HepG2 (cell line): ENCODE measurements around the gene GPR173. TPM values are rescaled to one million over a fixed set of nuclear protein-coding genes. Genes with fewer than 3 reads are reported as not detected.
A peak's percentile ranks its signal among the peaks of the same experiment; 100 is the strongest.

Source experiments
- ATAC-seq: fragments of 200-7000 bp; cut with Tn5 transposase; 3 replicates; pipeline ENCODE4 v1.9.1; 2020; ENCODE audit warnings: mild to moderate bottlenecking, moderate library complexity
- BruUV-seq: library from RNA; stranded (reverse); fragments of 400-500 nt; replicated peaks from 2 replicates; lab custom pipeline; 2021; lab: Mats Ljungman, UMichigan
- CTCF ChIA-PET: fragments of 300-600 bp; formaldehyde crosslinking; extraction: SDS; loops from one replicate; lab custom pipeline; 2021; ENCODE audit warnings: low total read pairs, inconsistent platforms, low intra/inter-chr PET ratio; lab: Yijun Ruan, JAX
- POLR2A ChIA-PET: fragments of 350-600 bp; sonication (Branson Sonifier 250); formaldehyde crosslinking; loops from one replicate; lab custom pipeline; 2020; ENCODE audit warnings: antibody characterized with exemption, inconsistent platforms; lab: Yijun Ruan, JAX
- DNase-seq: peaks from one replicate; pipeline ENCODE4 v3.0.0-alpha.2; 2015; ENCODE audit warnings: low spot score
- FAIRE-seq: peaks from 3 replicates; lab custom pipeline; 2011; peaks lifted over from hg19 to GRCh38; lab: Jason Lieb, UNC
- H2AFZ ChIP-seq: one replicate; pipeline ENCODE4 v1.6.1; 2011; ENCODE audit warnings: low read length, inconsistent platforms
- H3K27ac ChIP-seq: fragments of 300-600 bp; 3 replicates; pipeline ENCODE4 v1.8.0; 2011; ENCODE audit warnings: mixed run types, mild to moderate bottlenecking, mixed read lengths, low read length, inconsistent platforms; ENCODE audit not compliant: insufficient read depth; ENCODE audit errors: extremely low read length
- H3K27me3 ChIP-seq, 2 experiments: fragments of 200-600 bp in 1 of 2; 2 replicates in 1 of 2; 3 replicates in 1 of 2; pipeline versions ENCODE4 v1.6.0 to v1.8.0; 2011; ENCODE audit warnings: low read length in 2 of 2, mild to moderate bottlenecking in 2 of 2, moderate library complexity in 2 of 2, inconsistent platforms in 1 of 2; ENCODE audit not compliant: insufficient read depth in 2 of 2, control insufficient read depth in 1 of 2
- H3K36me3 ChIP-seq, 2 experiments: fragments of 200-600 bp in 1 of 2; replicated peaks in 1 of 2; 2 replicates in 1 of 2; 3 replicates in 1 of 2; pipeline versions ENCODE4 v1.5.1 to v1.8.0; 2011; ENCODE audit warnings: low read length in 2 of 2, inconsistent platforms in 1 of 2; ENCODE audit not compliant: insufficient read depth in 2 of 2, control insufficient read depth in 1 of 2
- H3K4me1 ChIP-seq: 2 replicates; pipeline ENCODE4 v1.5.1; 2012; ENCODE audit warnings: low read length, inconsistent platforms; ENCODE audit not compliant: insufficient read depth
- H3K4me2 ChIP-seq: 2 replicates; pipeline ENCODE4 v1.6.0; 2011; ENCODE audit warnings: low read depth, low read length, inconsistent platforms
- H3K4me3 ChIP-seq, 3 experiments: fragments of 200-600 bp in 1 of 3; sonication (generic), shearing (Covaris generic) in 1 of 3; replicated peaks in 1 of 3; 2 replicates each; pipeline ENCODE4 v1.5.1; 2011 to 2016; ENCODE audit warnings: low read length in 3 of 3, inconsistent platforms in 2 of 3, low read depth in 2 of 3, mild to moderate bottlenecking in 2 of 3, control low read depth in 1 of 3, mixed read lengths in 1 of 3; ENCODE audit not compliant: insufficient read depth in 1 of 3
- H3K79me2 ChIP-seq: one replicate; pipeline ENCODE4 v1.6.1; 2011; ENCODE audit warnings: low read length, inconsistent platforms; ENCODE audit not compliant: insufficient read depth
- H3K9ac ChIP-seq: 2 replicates; pipeline ENCODE4 v1.6.0; 2011; ENCODE audit warnings: mild to moderate bottlenecking, low read depth, low read length, inconsistent platforms; ENCODE audit not compliant: insufficient read depth
- H3K9me3 ChIP-seq: 2 replicates; pipeline ENCODE4 v1.5.1; 2012; ENCODE audit warnings: mild to moderate bottlenecking, low read length
- H4K20me1 ChIP-seq: 2 replicates; pipeline ENCODE4 v1.6.0; 2011; ENCODE audit warnings: inconsistent platforms, mild to moderate bottlenecking, low read length, moderate library complexity; ENCODE audit not compliant: insufficient read depth
- ATF2 ChIP-seq: sonication (generic); formaldehyde crosslinking; IDR thresholded peaks from 2 replicates; pipeline ENCODE4 v1.4.0; 2020; ENCODE audit warnings: missing genetic modification reagents
- ATF7 ChIP-seq, 2 experiments: fragments of 450-650 bp in 1 of 2; sonication (generic) in 1 of 2; formaldehyde crosslinking in 1 of 2; IDR thresholded peaks; 2 replicates each; pipeline versions ENCODE4 v1.4.0 to v1.6.1; 2016 to 2020; ENCODE audit warnings: antibody characterized with exemption in 1 of 2, mild to moderate bottlenecking in 1 of 2, missing genetic modification reagents in 1 of 2
- KLF9 ChIP-seq: IDR thresholded peaks from 2 replicates; pipeline ENCODE4 v1.6.1; 2016; ENCODE audit warnings: low read depth
- PATZ1 ChIP-seq: sonication (generic); formaldehyde crosslinking; IDR thresholded peaks from 2 replicates; pipeline ENCODE4 v1.4.0; 2020; ENCODE audit warnings: missing genetic modification reagents
- PRDM15 ChIP-seq: sonication (generic); formaldehyde crosslinking; IDR thresholded peaks from 2 replicates; pipeline ENCODE4 v1.4.0; 2020; ENCODE audit warnings: missing genetic modification reagents
- whole genome bisulfite sequencing: methylation state at CpG from one replicate; pipeline ENCODE4 v1.1.6; 2017; ENCODE audit warnings: low lambda C conversion rate; 5-methylcytosine and 5-hydroxymethylcytosine counted together
- in situ Hi-C: cut with HindIII; loops from 2 replicates; pipeline ENCODE4 v1.10.0; 2017; ENCODE audit warnings: low pct_unique_long_range_greater_than_20kb; ENCODE audit not compliant: extremely low pct_ligation_motif_present
- intact Hi-C: fragments of 100-400 bp; cut with micrococcal nuclease; formaldehyde crosslinking; loops from one replicate; pipeline ENCODE4 v1.10.0; 2022; ENCODE audit not compliant: unreplicated experiment
- polyA plus RNA-seq, 8 experiments: library from polyadenylated mRNA; depleted of rRNA in 3 of 8; stranded (reverse) in 7 of 8; unstranded in 1 of 8; fragments of >200 nt; fragmentation: Illumina TruSeq in 4 of 8; extraction: Trizol in 4 of 8; gene quantifications; 2 replicates each; pipeline versions ENCODE4 v1.2.1 to v1.2.3, GENCODE V29; 2011 to 2016; ENCODE audit warnings: low read depth in 4 of 8, missing spikeins in 1 of 8, mixed read lengths in 1 of 8; ENCODE audit not compliant: insufficient read depth in 1 of 8
- total RNA-seq, 5 experiments: library from RNA; depleted of rRNA; stranded (reverse); fragments of >200 nt; fragmentation: Illumina TruSeq; extraction: Trizol; gene quantifications; 2 replicates each; pipeline ENCODE4 v1.2.3, GENCODE V29; 2016; ENCODE audit warnings: low read depth in 1 of 5

Gene GPR173
- total and polyA plus RNA-seq, 2 of the 13 experiments (the other 11 are each of a cell fraction or from before 2014, with no cell fraction given), result 0.04 TPM; not detected in 1

- no peak overlapping the region for H3K4me2 ChIP-seq
- TF ChIP-seq ATF7 (IDR thresholded peaks at IDR 0.05), result peak; percentile 71
- TF ChIP-seq ATF7 (CRISPR knock-in tag; IDR thresholded peaks at IDR 0.05), result no peak
- TF ChIP-seq PATZ1, result no peak
- TF ChIP-seq, all 625 proteins: peak for 1
- ChIA-PET POLR2A (no interaction called here), CTCF (no interaction called here)
- Histone ChIP-seq H2AFZ (no peak overlapping the region), H4K20me1 (no peaks in the 10 kb centered on the region), H3K4me1 (no peaks in the 10 kb centered on the region), H3K9ac (no peak overlapping the region), H3K4me3 (no peak overlapping the region), H3K9me3 (no peaks in the 10 kb centered on the region), H3K36me3 (no peaks in the 10 kb centered on the region), H3K27me3 (no peaks in the 10 kb centered on the region), H3K27ac (no peak overlapping the region), H3K79me2 (no peaks in the 10 kb centered on the region)
- FAIRE-seq (no peak), DNase-seq (no peak), ATAC-seq (no peak)
- 4% methylated on average over 1 of the region's 1 CpG for WGBS
- no TSS peak for BruUV-seq
- in situ Hi-C loops (no loop called here), intact Hi-C loops (no loop called here)
Measured at GRCh38 chrX:53009032-53009431, 39.6 kb upstream of the GPR173 start.

- Histone ChIP-seq H3K4me1 (no peaks in the 10 kb centered on the region), H3K79me2 (no peaks in the 10 kb centered on the region), H3K4me3 (no peak overlapping the region), H3K4me2 (no peak overlapping the region), H3K9me3 (no peaks in the 10 kb centered on the region), H4K20me1 (no peaks in the 10 kb centered on the region), H3K9ac (no peak overlapping the region), H3K27ac (no peak overlapping the region), H3K27me3 (no peaks in the 10 kb centered on the region), H3K36me3 (no peaks in the 10 kb centered on the region), H2AFZ (no peak overlapping the region)
- FAIRE-seq, result no peak
- intact Hi-C loops, result no loop called here
- no TSS peak for BruUV-seq
- WGBS, result 17% methylated on average over 1 of the region's 1 CpG
- POLR2A ChIA-PET, result no interaction called here
- no peak for ATAC-seq
- no peak for DNase-seq
- in situ Hi-C loops, result no loop called here
- CTCF ChIA-PET, result no interaction called here
- TF ChIP-seq KLF9 (CRISPR knock-in tag), result no peak
- TF ChIP-seq PRDM15 (CRISPR knock-in tag), result no peak
- no peak for TF ChIP-seq ATF2 (CRISPR knock-in tag)
Measured at GRCh38 chrX:53013291-53013690, 35.3 kb upstream of the GPR173 start.
